PC-3 (cell line): Measurements from ENCODE around the gene RECQL5.

ENCODE experiments used
- EZH2 ChIP-seq: fragments of 300-600 bp; sonication (generic); IDR thresholded peaks from one replicate; pipeline ENCODE4 v1.6.1; 2017; ENCODE audit warnings: antibody characterized with exemption, mild to moderate bottlenecking, low read length; ENCODE audit not compliant: unreplicated experiment
- TF ChIP-seq, protein P1 (sequence below): fragments of 300-600 bp; sonication (generic); conservative IDR thresholded peaks from 2 replicates; pipeline ENCODE4 v1.5.1; 2017; ENCODE audit warnings: antibody characterized with exemption, low read depth, mild to moderate bottlenecking, low read length

- TF ChIP-seq, protein P1, sequence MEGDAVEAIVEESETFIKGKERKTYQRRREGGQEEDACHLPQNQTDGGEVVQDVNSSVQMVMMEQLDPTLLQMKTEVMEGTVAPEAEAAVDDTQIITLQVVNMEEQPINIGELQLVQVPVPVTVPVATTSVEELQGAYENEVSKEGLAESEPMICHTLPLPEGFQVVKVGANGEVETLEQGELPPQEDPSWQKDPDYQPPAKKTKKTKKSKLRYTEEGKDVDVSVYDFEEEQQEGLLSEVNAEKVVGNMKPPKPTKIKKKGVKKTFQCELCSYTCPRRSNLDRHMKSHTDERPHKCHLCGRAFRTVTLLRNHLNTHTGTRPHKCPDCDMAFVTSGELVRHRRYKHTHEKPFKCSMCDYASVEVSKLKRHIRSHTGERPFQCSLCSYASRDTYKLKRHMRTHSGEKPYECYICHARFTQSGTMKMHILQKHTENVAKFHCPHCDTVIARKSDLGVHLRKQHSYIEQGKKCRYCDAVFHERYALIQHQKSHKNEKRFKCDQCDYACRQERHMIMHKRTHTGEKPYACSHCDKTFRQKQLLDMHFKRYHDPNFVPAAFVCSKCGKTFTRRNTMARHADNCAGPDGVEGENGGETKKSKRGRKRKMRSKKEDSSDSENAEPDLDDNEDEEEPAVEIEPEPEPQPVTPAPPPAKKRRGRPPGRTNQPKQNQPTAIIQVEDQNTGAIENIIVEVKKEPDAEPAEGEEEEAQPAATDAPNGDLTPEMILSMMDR, result no peak
- no peak for TF ChIP-seq EZH2
Observed at GRCh38 chr17:75584849-75585175, 82.1 kb downstream of the RECQL5 start.
